Tibial nerve (tissue), 4 donors: ENCODE measurements around the gene B3GAT1. TPM values are rescaled to one million over a fixed set of nuclear protein-coding genes. Genes with fewer than 3 reads are reported as not detected.
A peak's percentile ranks its signal among the peaks of the same experiment; 100 is the strongest.

ENCODE experiments used
- DNase-seq, 2 donors: peaks; one replicate each; pipeline ENCODE4 v3.0.0-alpha.2; 2019; ENCODE audit warnings: low spot score in 2 of 2
- H3K27ac ChIP-seq, 4 donors: fragments of 200-600 bp; sonication (generic) in 3 of 4; one replicate each; pipeline ENCODE4 v1.5.1; 2017 to 2019; ENCODE audit warnings: mild to moderate bottlenecking in 1 of 4
- H3K27me3 ChIP-seq, 2 donors: fragments of 200-600 bp; sonication (generic) in 1 of 2; one replicate each; pipeline versions ENCODE4 v1.5.1 to v1.6.0; 2017 to 2019
- H3K36me3 ChIP-seq, 3 donors: fragments of 200-600 bp; sonication (generic); one replicate each; pipeline ENCODE4 v1.5.1; 2018 to 2019
- H3K4me1 ChIP-seq, 4 donors: fragments of 200-600 bp; sonication (generic) in 3 of 4; one replicate each; pipeline ENCODE4 v1.5.1; 2017 to 2019
- H3K4me3 ChIP-seq, 4 donors: fragments of 200-600 bp; sonication (generic) in 3 of 4; one replicate each; pipeline ENCODE4 v1.5.1; 2017 to 2019; ENCODE audit warnings: mild to moderate bottlenecking in 1 of 4, moderate library complexity in 1 of 4
- H3K9me3 ChIP-seq, 4 donors: fragments of 200-600 bp; sonication (generic) in 3 of 4; one replicate each; pipeline ENCODE4 v1.5.1; 2017 to 2019
- CTCF ChIP-seq, 5 experiments: fragments of 200-600 bp in 3 of 5; fragments of 450-650 bp in 2 of 5; sonication (generic) in 3 of 5; IDR thresholded peaks; one replicate each; pipeline ENCODE4 v1.5.1; 2016 to 2019; ENCODE audit warnings: antibody characterized with exemption in 5 of 5, mild to moderate bottlenecking in 3 of 5, moderate library complexity in 2 of 5
- EP300 ChIP-seq, 2 donors: sonication (generic); formaldehyde crosslinking; IDR thresholded peaks; one replicate each; pipeline ENCODE4 v1.6.1; 2017; ENCODE audit warnings: antibody characterized with exemption in 2 of 2, mild to moderate bottlenecking in 1 of 2
- POLR2A ChIP-seq, 2 donors: fragments of 450-650 bp; IDR thresholded peaks; one replicate each; pipeline ENCODE4 v1.6.1; 2017; ENCODE audit warnings: antibody characterized with exemption in 2 of 2, mild to moderate bottlenecking in 2 of 2, moderate library complexity in 2 of 2
- WGBS, 2 donors: methylation state at CpG; one replicate each; pipeline ENCODE4 v1.1.5; 2018; 5-methylcytosine and 5-hydroxymethylcytosine counted together
- total RNA-seq, 4 donors: library from RNA; depleted of rRNA; stranded (reverse); fragments of >200 nt; gene quantifications; one replicate each; pipeline ENCODE4 v1.1.0, GENCODE V29; 2016

Gene B3GAT1
- total RNA-seq, result 10 to 100 TPM in 2 of 4 donors, 1 to 10 TPM in 2; 6.6 to 18.0 (median 9.1) TPM

GRCh38 chr11:134412203-134413042, at the start of gene B3GAT1:
Gene B3GAT1 (minus strand): TSS chr11:134412242. CDS start chr11:134387659, 24,583 bp downstream.
- WGBS, 2 donors, result 0 to 1% methylated on average over 29 to 52 of the region's 94 CpGs
- no peak for DNase-seq
- H3K4me3 ChIP-seq, result peak within 1 kb of the TSS; percentile 39 to 62 (median 45)
- H3K9me3 ChIP-seq, result no peaks in the 10 kb centered on the region
- peaks cover 0 to 52% of the 10 kb centered on the region in 2 donors for H3K27me3 ChIP-seq
- peak within 1 kb of the TSS; percentile 41 to 79 (median 70) for H3K27ac ChIP-seq
- peak in 1 of 2 donors; percentile 19 for TF ChIP-seq EP300 (IDR thresholded peaks at IDR 0.05)
- TF ChIP-seq CTCF (IDR thresholded peaks at IDR 0.05), result no peak
- no peaks in the 10 kb centered on the region for H3K36me3 ChIP-seq
- peaks cover 0 to 45% (median 3%) of the 10 kb centered on the region in 4 donors for H3K4me1 ChIP-seq

- no peak overlapping the region for H3K27ac ChIP-seq
- H3K9me3 ChIP-seq, result peaks cover 0 to 24% (median 0%) of the 10 kb centered on the region in 4 donors
- peaks cover 0 to 4% (median 0%) of the 10 kb centered on the region in 4 donors for H3K4me1 ChIP-seq
- H3K4me3 ChIP-seq, result no peak overlapping the region
- TF ChIP-seq EP300 (IDR thresholded peaks at IDR 0.05), result no peak
- TF ChIP-seq CTCF (IDR thresholded peaks at IDR 0.05), result no peak
- TF ChIP-seq POLR2A (IDR thresholded peaks at IDR 0.05), result no peak
- no peak for DNase-seq
- peaks cover 0 to 5% of the 10 kb centered on the region in 2 donors for H3K27me3 ChIP-seq
- WGBS, 2 donors, result 63 to 71% methylated on average over 1 of the region's 1 CpG
- H3K36me3 ChIP-seq, result no peaks in the 10 kb centered on the region
Observed at GRCh38 chr11:134461621-134462020, 49.6 kb upstream of the B3GAT1 start.

GRCh38 chr11:134460881-134461280, 48.8 kb upstream of the B3GAT1 start:
- H3K4me1 ChIP-seq, result no peaks in the 10 kb centered on the region
- TF ChIP-seq POLR2A (IDR thresholded peaks at IDR 0.05), result no peak
- no peak for TF ChIP-seq EP300 (IDR thresholded peaks at IDR 0.05)
- TF ChIP-seq CTCF (IDR thresholded peaks at IDR 0.05), result no peak
- WGBS, 2 donors, result 63 to 72% methylated on average over 3 of the region's 3 CpGs
- H3K9me3 ChIP-seq, result peaks cover 0 to 31% (median 0%) of the 10 kb centered on the region in 4 donors
- no peaks in the 10 kb centered on the region for H3K36me3 ChIP-seq
- peaks cover 0 to 3% of the 10 kb centered on the region in 2 donors for H3K27me3 ChIP-seq
- no peak overlapping the region for H3K27ac ChIP-seq
- no peak overlapping the region for H3K4me3 ChIP-seq
- DNase-seq, result no peak

- WGBS, 2 donors, result 65 to 70% methylated on average over 7 to 8 of the region's 8 CpGs
Observed at GRCh38 chr11:134460062-134460561, 48.1 kb upstream of the B3GAT1 start.

More at GRCh38 chr11:134460062-134460561, 48.1 kb upstream of the B3GAT1 start:
- Histone ChIP-seq H3K4me3 (no peak overlapping the region), H3K27me3 (no peaks in the 10 kb centered on the region), H3K27ac (no peak overlapping the region), H3K4me1 (no peaks in the 10 kb centered on the region), H3K9me3 (peaks cover 0 to 31% (median 0%) of the 10 kb centered on the region in 4 donors), H3K36me3 (no peaks in the 10 kb centered on the region)
- no peak for DNase-seq
- no peak for TF ChIP-seq POLR2A (IDR thresholded peaks at IDR 0.05)
- TF ChIP-seq EP300 (IDR thresholded peaks at IDR 0.05), result no peak
- no peak for TF ChIP-seq CTCF (IDR thresholded peaks at IDR 0.05)
